Panc1 (cell line): Measurements from ENCODE around the gene ATP11A.

ENCODE experiments used
- CTCF ChIP-seq: fragments of 450-650 bp; IDR thresholded peaks from 2 replicates; pipeline ENCODE4 v1.5.1; 2017; ENCODE audit warnings: mild to moderate bottlenecking
- POLR2AphosphoS5 ChIP-seq: IDR thresholded peaks from 2 replicates; pipeline ENCODE4 v1.6.1; 2012; ENCODE audit warnings: mild to moderate bottlenecking, low read depth, low read length, moderate library complexity
- SIN3A ChIP-seq: IDR thresholded peaks from 2 replicates; pipeline ENCODE4 v1.6.1; 2012; ENCODE audit warnings: low read depth, mild to moderate bottlenecking, low read length, moderate library complexity, borderline replicate concordance; ENCODE audit not compliant: insufficient read depth
- TCF7L2 ChIP-seq: IDR thresholded peaks from 2 replicates; pipeline ENCODE4 v1.6.1; 2011; ENCODE audit warnings: mild to moderate bottlenecking, low read depth, low read length, inconsistent platforms
- TF ChIP-seq, protein P1 (sequence below), 2 experiments: IDR thresholded peaks; 2 replicates each; pipeline ENCODE4 v1.6.1; 2011 to 2012; ENCODE audit warnings: low read depth in 2 of 2, control low read depth in 1 of 2, low read length in 1 of 2, mild to moderate bottlenecking in 1 of 2, moderate library complexity in 1 of 2; ENCODE audit not compliant: insufficient read depth in 1 of 2

- TF ChIP-seq CTCF (no peak), POLR2AphosphoS5 (no peak), TCF7L2 (no peak), SIN3A (no peak)
- TF ChIP-seq, protein P1, sequence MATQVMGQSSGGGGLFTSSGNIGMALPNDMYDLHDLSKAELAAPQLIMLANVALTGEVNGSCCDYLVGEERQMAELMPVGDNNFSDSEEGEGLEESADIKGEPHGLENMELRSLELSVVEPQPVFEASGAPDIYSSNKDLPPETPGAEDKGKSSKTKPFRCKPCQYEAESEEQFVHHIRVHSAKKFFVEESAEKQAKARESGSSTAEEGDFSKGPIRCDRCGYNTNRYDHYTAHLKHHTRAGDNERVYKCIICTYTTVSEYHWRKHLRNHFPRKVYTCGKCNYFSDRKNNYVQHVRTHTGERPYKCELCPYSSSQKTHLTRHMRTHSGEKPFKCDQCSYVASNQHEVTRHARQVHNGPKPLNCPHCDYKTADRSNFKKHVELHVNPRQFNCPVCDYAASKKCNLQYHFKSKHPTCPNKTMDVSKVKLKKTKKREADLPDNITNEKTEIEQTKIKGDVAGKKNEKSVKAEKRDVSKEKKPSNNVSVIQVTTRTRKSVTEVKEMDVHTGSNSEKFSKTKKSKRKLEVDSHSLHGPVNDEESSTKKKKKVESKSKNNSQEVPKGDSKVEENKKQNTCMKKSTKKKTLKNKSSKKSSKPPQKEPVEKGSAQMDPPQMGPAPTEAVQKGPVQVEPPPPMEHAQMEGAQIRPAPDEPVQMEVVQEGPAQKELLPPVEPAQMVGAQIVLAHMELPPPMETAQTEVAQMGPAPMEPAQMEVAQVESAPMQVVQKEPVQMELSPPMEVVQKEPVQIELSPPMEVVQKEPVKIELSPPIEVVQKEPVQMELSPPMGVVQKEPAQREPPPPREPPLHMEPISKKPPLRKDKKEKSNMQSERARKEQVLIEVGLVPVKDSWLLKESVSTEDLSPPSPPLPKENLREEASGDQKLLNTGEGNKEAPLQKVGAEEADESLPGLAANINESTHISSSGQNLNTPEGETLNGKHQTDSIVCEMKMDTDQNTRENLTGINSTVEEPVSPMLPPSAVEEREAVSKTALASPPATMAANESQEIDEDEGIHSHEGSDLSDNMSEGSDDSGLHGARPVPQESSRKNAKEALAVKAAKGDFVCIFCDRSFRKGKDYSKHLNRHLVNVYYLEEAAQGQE (IDR thresholded peaks at IDR 0.05; ENCODE audit: insufficient read depth in 1 of 2, low read depth in 2 of 2, low read length in 1 of 2), result no peak
These were observed 105.4 kb downstream of the ATP11A start for GRCh38 chr13:112795277-112795676.
